HG03571 (cell line): ENCODE data around the gene GRIK1.

Source experiments
- ATAC-seq: cut with Tn5 transposase; IDR thresholded peaks from one replicate; pipeline ENCODE4 v1.9.1; 2021; ENCODE audit not compliant: unreplicated experiment

The GRIK1 gene

GRCh38 chr21:29829564-29830275 is 110.1 kb downstream of the GRIK1 start:
- no peak for ATAC-seq

DNA sequence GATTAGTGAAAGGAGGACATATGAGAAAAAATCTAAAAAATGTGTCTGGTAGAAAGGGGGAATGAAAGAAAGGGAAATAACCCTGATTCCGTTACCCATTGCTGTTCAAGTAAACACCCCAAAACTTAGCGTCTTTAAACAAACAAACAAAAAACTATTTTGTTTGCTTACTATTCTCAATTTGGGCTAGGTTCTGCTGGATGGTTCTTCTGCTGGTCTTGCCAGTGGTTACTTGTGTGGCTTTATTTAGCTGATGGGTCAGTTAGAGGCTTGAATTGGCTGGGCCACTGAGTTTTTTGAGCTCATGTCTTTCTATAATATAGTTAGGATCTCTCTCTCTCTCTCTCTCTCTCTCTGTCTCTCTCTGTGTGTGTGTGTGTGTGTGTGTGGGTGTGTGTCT is 112.1 kb downstream of the GRIK1 start:
- ATAC-seq: no peak

GRCh38 chr21:29827236-29827635 is 112.6 kb downstream of the GRIK1 start:
- no peak for ATAC-seq

- no peak for ATAC-seq
These were observed 113.4 kb downstream of the GRIK1 start for GRCh38 chr21:29826386-29826785.

DNA sequence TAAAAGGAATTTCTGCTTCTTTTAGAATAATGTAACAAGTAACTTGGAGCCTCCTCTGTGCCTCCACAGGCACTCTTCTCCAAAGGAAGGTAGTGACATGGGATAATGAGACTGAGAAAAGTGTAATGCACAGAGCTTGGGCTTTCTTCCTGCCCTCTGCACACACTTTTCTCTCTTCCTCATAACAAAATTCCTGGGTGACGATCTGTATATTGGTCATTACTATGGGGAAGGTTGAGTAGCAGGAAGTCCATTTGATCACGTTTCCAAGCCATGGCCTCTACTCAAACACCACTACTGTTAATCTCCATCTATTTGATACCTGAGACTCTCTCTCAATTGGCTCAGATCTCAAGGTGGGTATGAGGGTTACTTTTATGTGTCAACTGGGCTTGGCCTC is 113.9 kb downstream of the GRIK1 start:
- no peak for ATAC-seq

DNA sequence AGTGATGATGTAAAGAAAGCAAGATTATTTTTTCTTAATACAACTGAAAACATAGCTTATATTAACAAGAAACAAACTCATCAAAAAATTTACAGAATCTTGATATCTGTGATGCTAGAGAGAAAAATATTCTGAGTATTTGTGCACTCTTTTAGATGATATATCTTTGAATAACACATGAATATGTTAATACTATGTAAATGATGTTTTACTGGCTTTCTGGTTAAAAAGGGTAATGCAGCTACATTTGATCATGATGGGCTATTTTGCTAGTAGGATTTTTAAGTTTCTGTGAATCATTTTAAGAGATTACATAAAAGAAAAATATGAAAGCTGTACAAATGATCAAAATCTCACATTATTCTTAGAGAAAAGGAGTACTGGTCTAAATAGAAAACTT is 114.5 kb downstream of the GRIK1 start:
- no peak for ATAC-seq

GRCh38 chr21:29822064-29822463 is 117.7 kb downstream of the GRIK1 start:
- ATAC-seq: no peak

GRCh38 chr21:29821230-29821629 is 118.6 kb downstream of the GRIK1 start:
- no peak for ATAC-seq

DNA sequence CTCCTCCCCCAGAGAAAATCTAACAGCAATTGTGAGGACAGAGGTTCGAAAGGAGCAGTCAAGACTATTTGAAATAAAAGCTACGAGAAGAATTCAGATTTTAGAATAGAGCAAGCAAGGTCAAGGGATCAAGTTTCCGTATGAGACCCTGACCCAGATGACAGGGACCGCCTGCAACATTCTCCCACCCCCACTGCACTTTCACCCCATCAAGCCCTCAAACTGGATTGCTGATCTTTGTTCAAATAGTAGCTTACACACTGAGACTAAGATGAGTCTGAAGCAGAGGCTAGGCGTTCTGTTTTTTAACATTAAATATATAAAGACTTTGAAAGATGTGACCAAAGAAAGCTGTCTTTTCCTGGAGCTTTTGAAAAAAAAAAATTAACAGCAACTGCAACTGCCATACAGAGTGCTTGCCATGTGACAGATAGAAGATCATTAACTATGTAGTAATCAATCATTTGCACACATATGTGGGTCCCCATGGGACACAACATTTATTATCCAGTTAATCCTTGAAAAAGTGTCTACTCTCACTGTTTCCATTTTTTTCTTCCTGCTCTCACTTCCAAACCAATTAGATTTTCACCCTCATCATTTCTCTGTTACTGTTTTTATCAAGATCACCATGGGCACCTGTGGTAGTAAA is 120.0 kb downstream of the GRIK1 start:
- no peak for ATAC-seq

DNA sequence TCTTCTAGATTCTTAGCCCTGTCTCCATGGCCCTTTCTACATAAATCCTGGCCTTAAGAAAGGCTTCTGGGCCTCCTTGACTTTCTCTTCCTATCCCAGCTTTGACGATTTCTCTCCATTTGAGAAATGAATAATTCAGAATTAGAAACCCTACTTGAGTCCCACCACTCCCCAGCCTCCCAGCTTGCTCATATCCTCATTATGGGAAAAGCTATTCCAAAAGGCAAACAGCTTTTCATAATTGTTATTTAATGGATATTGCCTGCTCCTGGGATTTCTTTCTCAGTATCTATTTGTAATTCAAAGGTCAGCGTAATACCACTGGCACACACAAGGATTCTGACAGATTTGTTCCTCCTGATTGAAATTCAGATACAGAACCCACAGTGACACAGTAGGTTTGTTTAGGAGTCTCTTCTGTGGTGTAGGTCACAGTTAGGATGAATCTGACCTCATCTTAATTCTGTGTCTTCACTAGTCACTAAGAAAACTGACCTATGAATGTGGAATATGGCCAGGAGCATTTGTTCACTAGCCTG is 121.3 kb downstream of the GRIK1 start:
- ATAC-seq: no peak

DNA sequence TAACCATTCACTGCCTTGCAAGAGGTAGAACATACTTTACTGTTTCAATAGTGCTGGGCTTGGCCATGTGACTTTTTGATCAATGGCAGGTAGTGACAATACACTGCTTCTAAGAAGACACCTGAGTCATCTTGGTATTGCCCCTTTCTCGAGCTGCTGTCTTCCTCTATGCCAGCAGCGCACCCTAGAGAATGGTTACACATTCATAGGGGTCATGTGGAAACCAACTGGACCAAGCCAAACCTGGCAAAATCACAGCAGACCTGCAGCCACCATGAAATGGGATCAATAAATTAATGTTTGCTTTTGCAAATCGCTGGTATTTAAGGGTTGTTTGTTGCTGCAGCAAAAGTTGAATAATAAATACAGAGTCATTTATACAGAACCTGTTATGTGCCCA is 122.3 kb downstream of the GRIK1 start:
- no peak for ATAC-seq

DNA sequence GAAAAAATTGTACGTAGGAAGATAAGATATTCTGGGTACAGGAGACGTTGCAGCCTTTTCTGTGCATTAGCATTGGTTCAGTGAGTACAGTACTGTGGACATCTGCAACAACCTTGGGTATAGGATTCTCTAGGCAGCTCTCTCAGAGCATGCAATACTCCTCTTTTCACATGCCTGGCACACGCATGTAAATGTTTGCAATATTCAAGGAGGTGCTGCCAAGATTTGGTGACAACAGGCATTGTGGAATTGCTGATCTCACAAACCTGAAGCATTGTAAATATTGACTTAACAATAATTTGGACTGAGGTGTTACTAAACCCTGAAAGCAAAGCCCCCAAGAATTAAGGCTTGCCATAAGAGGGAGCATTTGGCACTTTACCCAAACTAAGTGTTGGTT is 126.8 kb downstream of the GRIK1 start:
- no peak for ATAC-seq

GRCh38 chr21:29810871-29811270 is 128.9 kb downstream of the GRIK1 start:
- ATAC-seq: no peak

GRCh38 chr21:29808153-29808552 is 131.6 kb downstream of the GRIK1 start:
- no peak for ATAC-seq

GRCh38 chr21:29805105-29805504 is 134.7 kb downstream of the GRIK1 start:
- ATAC-seq: no peak

DNA sequence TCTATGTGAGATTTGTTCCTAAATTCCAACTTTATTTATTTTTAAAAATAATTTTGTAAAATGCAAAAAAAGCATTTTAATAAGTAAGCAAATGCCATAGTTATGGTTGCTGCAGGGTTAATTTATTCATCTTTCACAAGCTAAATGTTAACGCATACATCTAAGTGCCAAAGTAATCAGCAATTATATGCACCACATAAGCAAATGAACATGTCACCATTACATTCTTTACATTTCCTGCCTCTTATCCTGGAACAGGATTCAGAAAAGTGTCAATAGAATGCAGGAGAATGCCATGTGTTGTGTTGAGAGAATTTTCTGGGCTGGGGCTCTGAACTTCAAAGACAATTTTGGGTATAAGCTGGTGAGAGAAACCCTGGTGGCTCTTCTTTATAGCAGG is 136.6 kb downstream of the GRIK1 start:
- ATAC-seq: no peak

DNA sequence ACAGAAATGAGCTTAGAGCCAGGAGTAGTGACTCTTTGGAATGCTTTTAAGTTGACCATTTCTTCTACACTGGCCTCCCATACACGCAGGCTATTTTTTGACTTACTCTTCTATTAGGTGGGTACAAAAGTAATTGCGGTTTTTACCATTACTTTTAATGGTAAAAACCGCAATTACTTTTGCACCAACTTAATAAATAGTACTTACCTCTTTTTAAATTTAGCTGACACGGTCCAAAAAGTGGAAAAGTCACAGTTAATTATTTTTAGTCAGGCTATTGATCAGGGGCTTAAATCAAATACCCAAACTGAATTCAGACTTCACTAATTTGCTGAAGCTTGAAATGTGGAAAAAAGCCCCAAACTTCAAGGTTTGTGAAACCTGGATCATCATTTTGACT is 138.7 kb downstream of the GRIK1 start:
- no peak for ATAC-seq

- ATAC-seq: no peak
These were observed 139.7 kb downstream of the GRIK1 start for GRCh38 chr21:29800056-29800455.

GRCh38 chr21:29798840-29799239 is 141.0 kb downstream of the GRIK1 start:
- ATAC-seq: no peak

GRCh38 chr21:29797155-29797554 is 142.6 kb downstream of the GRIK1 start:
- no peak for ATAC-seq

- ATAC-seq: no peak
These were observed 146.1 kb downstream of the GRIK1 start for GRCh38 chr21:29793712-29794111.

GRCh38 chr21:29789393-29789792 is 150.4 kb downstream of the GRIK1 start:
- ATAC-seq: no peak

DNA sequence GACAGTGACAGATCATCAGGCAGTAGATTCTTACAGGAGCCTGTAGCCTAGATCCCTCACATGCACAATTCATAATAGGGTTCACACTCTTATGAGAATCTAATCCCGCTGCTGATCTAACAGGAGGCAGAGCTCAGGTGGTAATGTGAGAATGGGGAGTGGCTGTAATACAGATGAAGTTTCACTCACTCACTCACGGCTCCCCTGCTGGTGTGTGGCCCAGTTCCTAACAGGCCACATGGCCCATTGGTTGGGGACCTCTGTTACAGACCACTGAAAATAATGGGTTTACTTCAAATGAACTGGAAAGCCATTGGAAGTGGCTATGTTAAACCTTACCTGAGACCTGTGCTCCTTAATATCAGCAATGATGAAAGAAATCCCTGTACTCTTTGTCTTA is 151.0 kb downstream of the GRIK1 start:
- ATAC-seq: no peak
